ENCODE results near the gene EBLN2.
"Not testable (repeated sequence)": the region's sequence is repeated elsewhere in the genome, so short reads cannot be mapped to it uniquely, and the experiment has no call there.

The EBLN2 gene

GRCh38 chr3:73066243-73066642 lies 4.8 kb downstream of the EBLN2 start:
- not testable (repeated sequence) for DNase-seq

GRCh38 chr3:73068419-73068818 lies 7.0 kb downstream of the EBLN2 start:
- DNase-seq: no peak

- no peak for DNase-seq
Measured at GRCh38 chr3:73069187-73069586, 7.7 kb downstream of the EBLN2 start.

- DNase-seq: no peak
Measured at GRCh38 chr3:73069775-73070444, 8.5 kb downstream of the EBLN2 start.

GRCh38 chr3:73070675-73071575 lies 9.5 kb downstream of the EBLN2 start:
- DNase-seq: no peak

GRCh38 chr3:73071952-73072351 lies 10.5 kb downstream of the EBLN2 start:
- DNase-seq: no peak

- DNase-seq: no peak
Measured at GRCh38 chr3:73072634-73073033, 11.2 kb downstream of the EBLN2 start.

DNA sequence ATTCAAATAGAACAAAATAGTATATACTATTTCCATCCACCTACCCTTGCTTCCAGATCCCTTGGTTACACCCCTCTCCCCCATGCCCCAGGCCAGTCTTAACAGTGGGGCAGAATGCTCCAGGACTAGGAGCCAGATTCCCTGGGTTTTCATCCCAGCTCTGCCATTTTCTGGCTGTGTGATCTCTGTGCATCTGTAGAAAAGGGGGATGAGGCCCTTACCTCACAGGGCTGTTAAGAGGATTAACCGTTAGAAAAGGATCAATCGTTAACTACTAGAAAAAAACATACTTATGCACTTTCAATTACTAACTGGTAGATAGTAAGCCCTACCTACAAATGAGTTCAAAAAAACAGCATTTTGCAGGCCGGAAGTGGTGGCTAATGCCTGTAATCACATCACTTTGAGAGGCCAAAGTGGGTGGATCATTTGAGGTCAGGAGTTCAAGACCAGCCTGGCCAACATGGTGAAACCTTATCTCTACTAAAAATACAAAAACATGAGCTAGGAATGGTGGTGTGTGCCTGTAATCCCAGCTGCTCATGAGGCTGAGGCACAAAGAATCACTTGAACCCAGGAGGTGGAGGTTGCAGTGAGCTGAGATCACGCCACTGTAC lies 11.7 kb downstream of the EBLN2 start:
- no peak for DNase-seq

- no peak for DNase-seq
Measured at GRCh38 chr3:73074781-73075180, 13.3 kb downstream of the EBLN2 start.

GRCh38 chr3:73080216-73080966 lies 18.9 kb downstream of the EBLN2 start:
- peak; percentile 32 to 48 for DNase-seq

GRCh38 chr3:73081140-73081539 lies 19.7 kb downstream of the EBLN2 start:
- no peak for DNase-seq

DNA sequence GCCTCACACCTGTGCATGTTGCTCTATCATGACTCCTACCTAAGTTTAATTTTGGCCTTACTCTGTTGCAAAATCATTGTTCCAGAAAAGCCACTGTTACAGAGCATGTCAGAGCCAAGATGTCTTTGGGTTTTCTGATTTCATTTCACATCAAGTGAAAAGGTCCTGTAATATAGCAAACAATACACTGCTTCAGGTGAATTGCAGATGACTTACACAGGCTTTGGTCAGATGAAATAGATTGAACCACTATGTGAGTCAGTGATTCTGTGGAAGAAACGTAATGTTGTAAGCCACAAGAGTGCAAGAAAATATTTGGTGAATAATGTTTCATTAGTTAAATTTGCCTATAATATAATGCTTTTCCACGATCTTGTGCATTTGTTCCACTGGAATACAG lies 22.7 kb downstream of the EBLN2 start:
- no peak for DNase-seq

DNA sequence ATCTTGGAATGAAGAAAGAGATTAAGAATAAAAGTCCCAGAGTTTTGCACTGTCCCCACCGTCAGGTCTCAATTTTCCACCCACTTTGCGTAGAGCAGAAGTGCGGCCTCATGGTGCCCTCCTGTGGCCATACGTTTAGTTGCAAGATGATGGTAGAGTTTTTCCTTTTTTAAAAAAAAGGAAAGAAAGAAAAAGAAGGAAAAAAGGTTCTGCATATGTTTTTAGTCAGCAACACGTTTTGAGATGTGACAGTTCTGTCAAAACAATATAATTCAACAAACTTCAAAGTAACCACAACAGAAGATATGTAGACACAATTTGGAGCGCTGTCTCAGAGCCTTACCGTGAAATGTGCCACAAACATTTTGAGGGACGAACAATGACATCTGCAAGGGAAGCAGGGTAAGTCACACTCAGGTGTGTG lies 24.6 kb downstream of the EBLN2 start:
- DNase-seq: peak; percentile 56 to 66

- DNase-seq: no peak
Measured at GRCh38 chr3:73094129-73094528, 32.7 kb downstream of the EBLN2 start.

DNA sequence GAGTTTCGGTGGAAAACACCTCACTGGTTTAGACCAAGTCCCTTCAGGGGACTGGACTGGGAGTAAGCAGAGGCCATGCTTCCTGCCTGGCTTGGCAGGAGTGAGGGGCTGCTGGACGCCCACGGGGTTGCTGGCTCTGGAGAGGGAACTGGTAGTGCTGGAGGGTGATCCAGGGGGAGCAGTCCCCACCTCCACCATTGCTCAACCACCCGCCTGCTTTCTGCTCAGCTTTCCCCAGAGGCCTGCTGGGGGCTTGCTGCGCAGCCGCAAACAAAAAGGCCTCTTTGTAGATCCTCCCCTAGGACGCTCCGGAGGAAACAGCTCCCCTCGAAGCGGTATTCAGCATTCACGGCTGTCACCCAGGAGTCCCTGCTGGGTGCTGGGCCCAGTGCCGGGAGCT lies 33.5 kb downstream of the EBLN2 start:
- DNase-seq: no peak

GRCh38 chr3:73096169-73096568 lies 34.7 kb downstream of the EBLN2 start:
- DNase-seq: no peak

GRCh38 chr3:73098026-73098425 lies 36.6 kb downstream of the EBLN2 start:
- no peak for DNase-seq

- no peak for DNase-seq
Measured at GRCh38 chr3:73098873-73099272, 37.4 kb downstream of the EBLN2 start.

DNA sequence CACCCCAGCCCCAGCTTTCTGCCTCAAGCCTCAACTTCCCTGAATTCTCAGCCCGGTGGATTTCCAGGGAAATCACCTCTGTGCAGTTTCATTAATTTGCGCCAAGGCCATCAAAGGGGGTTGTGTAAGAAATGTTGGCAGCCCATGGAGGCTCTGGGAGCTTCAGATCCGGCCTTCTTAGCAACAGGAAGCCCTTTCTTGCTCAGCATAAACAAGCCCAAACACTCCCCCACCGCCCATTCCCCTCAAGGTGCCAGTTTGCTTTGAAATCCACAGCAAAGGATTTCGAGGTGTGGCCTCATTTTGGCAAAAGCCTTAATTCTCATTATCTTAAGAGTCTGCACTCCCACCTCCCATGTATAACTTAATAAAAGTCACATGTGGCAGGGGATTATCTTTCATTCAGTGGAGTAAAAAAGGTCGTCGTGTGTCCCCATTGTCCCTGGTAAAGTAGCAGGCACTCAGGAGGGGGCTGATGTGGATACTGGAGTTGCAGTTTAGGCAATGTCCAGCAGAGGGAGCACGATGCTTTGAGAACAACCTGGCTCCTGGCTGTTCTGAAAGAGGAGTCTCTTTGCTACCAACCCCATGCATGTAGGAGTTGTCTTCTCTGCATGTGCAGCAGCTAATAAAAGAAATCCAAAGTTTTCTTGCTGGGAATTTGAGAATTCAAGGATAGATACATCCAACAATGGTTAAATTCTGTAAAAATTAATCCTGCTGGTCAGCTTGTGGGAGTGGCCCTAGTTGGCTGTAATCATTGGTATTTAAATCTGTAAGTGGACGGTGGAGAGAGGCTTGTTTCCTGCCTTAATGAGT lies 39.5 kb downstream of the EBLN2 start:
- DNase-seq: peak; percentile 85 to 87

DNA sequence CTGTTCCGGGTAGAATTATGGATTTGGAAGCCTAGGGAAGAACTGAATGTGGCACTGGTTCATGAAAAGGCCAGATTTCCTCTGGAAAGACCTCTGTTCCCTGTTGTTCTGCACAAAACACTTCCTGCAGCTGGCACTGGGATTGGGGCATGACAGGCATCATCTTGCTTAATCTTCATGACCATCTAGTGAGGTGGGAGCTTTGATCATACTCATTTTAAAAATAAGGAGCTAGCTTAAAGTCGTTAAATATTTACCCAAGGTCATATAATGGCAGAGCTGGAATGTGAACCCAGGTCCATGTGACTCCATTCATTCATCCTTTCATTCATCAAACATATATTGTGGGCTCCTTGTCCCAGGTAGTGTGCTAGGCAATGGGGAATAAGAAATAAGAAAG lies 40.4 kb downstream of the EBLN2 start:
- DNase-seq: no peak

DNA sequence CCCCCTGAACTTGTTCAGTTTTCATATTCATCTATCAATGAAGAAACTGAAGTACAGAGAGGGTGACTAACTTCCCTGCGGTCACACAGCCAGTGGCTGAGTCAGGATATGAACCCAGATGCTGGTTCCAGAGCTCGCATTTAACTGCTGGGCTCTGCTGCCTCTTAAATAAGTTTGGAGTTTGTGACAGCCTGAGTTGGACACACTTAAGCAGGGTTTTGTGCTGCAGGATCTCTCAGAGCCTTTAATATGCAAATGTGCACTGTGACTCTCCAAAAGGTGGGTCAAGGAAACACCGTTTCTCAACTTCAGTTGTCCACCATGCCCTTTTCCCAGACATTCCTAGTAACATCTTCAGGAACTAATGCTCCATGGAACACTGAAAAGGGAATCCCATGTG lies 45.8 kb downstream of the EBLN2 start:
- DNase-seq: no peak

GRCh38 chr3:73107676-73108187 lies 46.3 kb downstream of the EBLN2 start:
- no peak for DNase-seq

Measured in activated CD4-positive, alpha-beta T cell treated with anti-CD3 and anti-CD28 coated beads, Interleukin-2, amount 50 U/mL, for 48 hours (primary cell).